H9 (cell line): Measurements from ENCODE around the gene LRRN4CL. TPM values are rescaled to one million over a fixed set of nuclear protein-coding genes. Genes with fewer than 3 reads are reported as not detected.

Source experiments
- DNase-seq: peaks from one replicate; pipeline ENCODE4 v3.0.0-alpha.2; 2017
- H2AFZ ChIP-seq: one replicate; pipeline ENCODE4 v1.6.1; 2013; ENCODE audit warnings: mild to moderate bottlenecking, low read length, control low read depth, moderate library complexity
- H2AK5ac ChIP-seq: 2 replicates; pipeline ENCODE4 v1.6.1; 2013; ENCODE audit warnings: low read length, control low read depth, mixed read lengths; ENCODE audit not compliant: insufficient read length
- H2BK120ac ChIP-seq: one replicate; pipeline ENCODE4 v1.6.1; 2013; ENCODE audit warnings: low read depth, mild to moderate bottlenecking, low read length, control low read depth, inconsistent platforms; ENCODE audit not compliant: poor library complexity, severe bottlenecking
- H2BK12ac ChIP-seq: 2 replicates; pipeline ENCODE4 v1.6.1; 2013; ENCODE audit warnings: low read length, control low read depth, mixed read lengths, low read depth; ENCODE audit not compliant: insufficient read length
- H2BK15ac ChIP-seq: 2 replicates; pipeline ENCODE4 v1.6.1; 2013; ENCODE audit warnings: low read depth, low read length, control low read depth
- H2BK20ac ChIP-seq: one replicate; pipeline ENCODE4 v1.6.1; 2013; ENCODE audit warnings: low read depth, mild to moderate bottlenecking, low read length, control low read depth, inconsistent platforms; ENCODE audit not compliant: poor library complexity, severe bottlenecking
- H2BK5ac ChIP-seq: 2 replicates; pipeline ENCODE4 v1.6.1; 2013; ENCODE audit warnings: low read length, control low read depth, mixed read lengths; ENCODE audit not compliant: insufficient read length
- H3K14ac ChIP-seq: 2 replicates; pipeline ENCODE4 v1.6.1; 2013; ENCODE audit warnings: low read length, control low read depth; ENCODE audit not compliant: insufficient read depth
- H3K18ac ChIP-seq: 2 replicates; pipeline ENCODE4 v1.6.1; 2013; ENCODE audit warnings: low read depth, mild to moderate bottlenecking, mixed read lengths, low read length, control low read depth; ENCODE audit not compliant: insufficient read length
- H3K23ac ChIP-seq: 2 replicates; pipeline ENCODE4 v1.6.1; 2013; ENCODE audit warnings: low read length, control low read depth, mixed read lengths, low read depth; ENCODE audit not compliant: insufficient read length
- H3K23me2 ChIP-seq: 2 replicates; pipeline ENCODE4 v1.6.1; 2013; ENCODE audit warnings: low read depth, mild to moderate bottlenecking, mixed read lengths, low read length, control low read depth; ENCODE audit not compliant: insufficient read length, poor library complexity, severe bottlenecking
- H3K27ac ChIP-seq: 2 replicates; pipeline ENCODE4 v1.5.1; 2013; ENCODE audit warnings: low read length, control low read depth, mixed read lengths, low read depth; ENCODE audit not compliant: insufficient read length
- H3K27me3 ChIP-seq: 2 replicates; pipeline ENCODE4 v1.6.1; 2013; ENCODE audit warnings: low read length, control low read depth, inconsistent platforms; ENCODE audit not compliant: insufficient read depth
- H3K4ac ChIP-seq: 2 replicates; pipeline ENCODE4 v1.6.1; 2013; ENCODE audit warnings: low read depth, mild to moderate bottlenecking, control low read depth, inconsistent platforms, low read length, moderate library complexity
- H3K4me1 ChIP-seq: 2 replicates; pipeline ENCODE4 v1.6.1; 2013; ENCODE audit warnings: low read length, control low read depth, inconsistent platforms; ENCODE audit not compliant: insufficient read depth
- H3K4me2 ChIP-seq: 2 replicates; pipeline ENCODE4 v1.6.1; 2013; ENCODE audit warnings: low read length, control low read depth, mixed read lengths; ENCODE audit not compliant: insufficient read length, insufficient read depth
- H3K56ac ChIP-seq: 2 replicates; pipeline ENCODE4 v1.6.1; 2013; ENCODE audit warnings: low read depth, mild to moderate bottlenecking, mixed read lengths, low read length, control low read depth; ENCODE audit not compliant: insufficient read length
- H3K79me1 ChIP-seq: 2 replicates; pipeline ENCODE4 v1.6.1; 2013; ENCODE audit warnings: low read depth, mild to moderate bottlenecking, moderate library complexity, low read length, control low read depth, inconsistent platforms; ENCODE audit not compliant: insufficient read depth, poor library complexity, severe bottlenecking
- H3K79me2 ChIP-seq: 2 replicates; pipeline ENCODE4 v1.6.1; 2013; ENCODE audit warnings: low read length, control low read depth, inconsistent platforms; ENCODE audit not compliant: insufficient read depth
- H3K9ac ChIP-seq: 2 replicates; pipeline ENCODE4 v1.6.1; 2013; ENCODE audit warnings: low read length, control low read depth, mixed read lengths; ENCODE audit not compliant: insufficient read length; ENCODE audit errors: extremely low read depth
- H3K9me3 ChIP-seq: one replicate; pipeline ENCODE4 v1.6.1; 2013; ENCODE audit warnings: low read depth, low read length, inconsistent platforms; ENCODE audit not compliant: control insufficient read depth
- H3T11ph ChIP-seq: one replicate; pipeline ENCODE4 v1.6.1; 2013; ENCODE audit warnings: mild to moderate bottlenecking, low read length, control low read depth, inconsistent platforms
- H4K20me1 ChIP-seq: one replicate; pipeline ENCODE4 v1.6.1; 2013; ENCODE audit not compliant: control insufficient read depth, insufficient read length, insufficient read depth
- H4K5ac ChIP-seq: 2 replicates; pipeline ENCODE4 v1.6.1; 2013; ENCODE audit warnings: low read depth, mild to moderate bottlenecking, mixed read lengths, low read length, control low read depth; ENCODE audit not compliant: insufficient read length
- H4K8ac ChIP-seq: replicated peaks from 2 replicates; pipeline ENCODE4 v1.6.1; 2013; ENCODE audit warnings: low read length, control low read depth, mixed read lengths, low read depth; ENCODE audit not compliant: insufficient read length
- H4K91ac ChIP-seq: 2 replicates; pipeline ENCODE4 v1.6.1; 2013; ENCODE audit warnings: low read depth, mild to moderate bottlenecking, moderate library complexity, mixed read lengths, low read length, control low read depth; ENCODE audit not compliant: insufficient read length
- H3K27ac Mint-ChIP-seq, 3 experiments: 2 replicates in 2 of 3; 3 replicates in 1 of 3; pipeline ENCODE4 v1.8.0; 2020 to 2021; ENCODE audit warnings: mixed read lengths in 3 of 3, mild to moderate bottlenecking in 1 of 3, moderate library complexity in 1 of 3
- H3K27me3 Mint-ChIP-seq: 2 replicates; pipeline ENCODE4 v1.8.0; 2021; ENCODE audit warnings: low read depth, mild to moderate bottlenecking, moderate library complexity, mixed read lengths
- H3K36me3 Mint-ChIP-seq, 3 experiments: 2 replicates in 2 of 3; 3 replicates in 1 of 3; pipeline ENCODE4 v1.8.0; 2020 to 2021; ENCODE audit warnings: low read depth in 3 of 3, mixed read lengths in 3 of 3; ENCODE audit not compliant: insufficient read depth in 1 of 3
- H3K4me1 Mint-ChIP-seq, 2 experiments: 2 replicates each; pipeline ENCODE4 v1.8.0; 2020; ENCODE audit warnings: mixed read lengths in 2 of 2
- H3K4me3 Mint-ChIP-seq, 2 experiments: 2 replicates in 1 of 2; 3 replicates in 1 of 2; pipeline ENCODE4 v1.8.0; 2020 to 2021; ENCODE audit warnings: mild to moderate bottlenecking in 2 of 2, mixed read lengths in 2 of 2, moderate library complexity in 1 of 2
- H3K9me3 Mint-ChIP-seq, 2 experiments: 2 replicates in 1 of 2; 3 replicates in 1 of 2; pipeline ENCODE4 v1.8.0; 2020; ENCODE audit warnings: mild to moderate bottlenecking in 2 of 2, mixed read lengths in 2 of 2, moderate library complexity in 1 of 2
- WGBS: extraction: QIAGEN DNeasy Blood & Tissue Kit; methylation state at CpG from one replicate; pipeline ENCODE4 v1.1.7; 2013; ENCODE audit warnings: missing lambda C conversion rate, low lambda C conversion rate, mixed read lengths; ENCODE audit not compliant: insufficient read length; ENCODE audit errors: extremely low coverage; 5-methylcytosine and 5-hydroxymethylcytosine counted together
- total RNA-seq: library from RNA; stranded (reverse); gene quantifications from 2 replicates; pipeline ENCODE4 v1.2.1, GENCODE V29; 2021
- TF ChIP-seq, protein P1 (sequence below): fragments of 200-600 bp; sonication (generic); conservative IDR thresholded peaks from 3 replicates; pipeline ENCODE4 v1.8.0; 2021; ENCODE audit warnings: antibody characterized with exemption, mild to moderate bottlenecking

Gene LRRN4CL
- total RNA-seq, 1 experiment from 2014 or later, result 0.59 TPM

DNA sequence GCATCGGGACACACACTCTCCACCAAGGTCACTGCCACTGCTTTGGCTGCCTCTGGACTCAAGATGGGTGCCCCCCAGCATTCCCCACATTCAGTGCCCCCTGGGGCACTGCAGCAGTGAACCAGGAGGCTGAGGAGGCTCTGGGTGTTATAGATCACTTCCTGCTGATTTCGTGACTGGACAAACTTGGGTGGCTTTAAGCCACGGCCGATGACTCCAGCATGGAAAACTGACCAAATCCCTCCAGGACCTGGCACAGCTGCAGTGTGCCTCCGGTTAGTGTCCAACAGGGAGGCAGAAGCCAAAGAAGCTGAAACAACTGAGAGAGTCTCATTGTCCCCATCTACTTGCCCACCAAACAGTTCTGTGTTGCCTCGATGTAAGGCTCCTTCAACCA lies 41.7 kb downstream of the LRRN4CL start:
- Mint-ChIP-seq H3K36me3 (peaks cover 14 to 44% (median 27%) of the 10 kb centered on the region in 3 experiments), H3K27ac (no peak overlapping the region), H3K9me3 (no peaks in the 10 kb centered on the region), H3K27me3 (no peaks in the 10 kb centered on the region), H3K4me1 (peaks cover 11 to 13% of the 10 kb centered on the region in 2 experiments), H3K4me3 (peak overlapping the region in 1 of 2 experiments; percentile 55; a peak in 3 of 5 replicates)
- no peaks in the 10 kb centered on the region for H3K27me3 ChIP-seq
- H2BK20ac ChIP-seq, result no peak overlapping the region
- H3K23me2 ChIP-seq, result peaks cover 9% of the 10 kb centered on the region
- H3K79me2 ChIP-seq, result peaks cover 13% of the 10 kb centered on the region; the same call in 1 of the 2 replicates
- no peak overlapping the region for H4K91ac ChIP-seq
- H2BK15ac ChIP-seq, result no peak overlapping the region
- no peak overlapping the region for H2AK5ac ChIP-seq
- no peak overlapping the region for H2BK5ac ChIP-seq
- H3K27ac ChIP-seq, result no peak overlapping the region
- no peaks in the 10 kb centered on the region for H3K9me3 ChIP-seq
- no peak for DNase-seq
- no peak overlapping the region for H3K23ac ChIP-seq
- H3K9ac ChIP-seq, result no peak overlapping the region
- H4K20me1 ChIP-seq, result no peaks in the 10 kb centered on the region
- no peaks in the 10 kb centered on the region for H3K79me1 ChIP-seq
- no peak overlapping the region for H3K14ac ChIP-seq
- H3K4me1 ChIP-seq, result peaks cover 3% of the 10 kb centered on the region; the same call in 1 of the 2 replicates
- H2AFZ ChIP-seq, result no peak overlapping the region
- no peak overlapping the region for H3K18ac ChIP-seq
- WGBS, result no CpG with 5 or more reads among the region's 6 CpGs
- H3K56ac ChIP-seq, result no peak overlapping the region
- no peak overlapping the region for H2BK12ac ChIP-seq
- no peak overlapping the region for H3K4me2 ChIP-seq
- no peak overlapping the region for H3K4ac ChIP-seq
- H4K5ac ChIP-seq, result no peak overlapping the region
- no peak overlapping the region for H4K8ac ChIP-seq
- H3T11ph ChIP-seq, result no peak overlapping the region
- H2BK120ac ChIP-seq, result no peak overlapping the region
- TF ChIP-seq, protein P1, sequence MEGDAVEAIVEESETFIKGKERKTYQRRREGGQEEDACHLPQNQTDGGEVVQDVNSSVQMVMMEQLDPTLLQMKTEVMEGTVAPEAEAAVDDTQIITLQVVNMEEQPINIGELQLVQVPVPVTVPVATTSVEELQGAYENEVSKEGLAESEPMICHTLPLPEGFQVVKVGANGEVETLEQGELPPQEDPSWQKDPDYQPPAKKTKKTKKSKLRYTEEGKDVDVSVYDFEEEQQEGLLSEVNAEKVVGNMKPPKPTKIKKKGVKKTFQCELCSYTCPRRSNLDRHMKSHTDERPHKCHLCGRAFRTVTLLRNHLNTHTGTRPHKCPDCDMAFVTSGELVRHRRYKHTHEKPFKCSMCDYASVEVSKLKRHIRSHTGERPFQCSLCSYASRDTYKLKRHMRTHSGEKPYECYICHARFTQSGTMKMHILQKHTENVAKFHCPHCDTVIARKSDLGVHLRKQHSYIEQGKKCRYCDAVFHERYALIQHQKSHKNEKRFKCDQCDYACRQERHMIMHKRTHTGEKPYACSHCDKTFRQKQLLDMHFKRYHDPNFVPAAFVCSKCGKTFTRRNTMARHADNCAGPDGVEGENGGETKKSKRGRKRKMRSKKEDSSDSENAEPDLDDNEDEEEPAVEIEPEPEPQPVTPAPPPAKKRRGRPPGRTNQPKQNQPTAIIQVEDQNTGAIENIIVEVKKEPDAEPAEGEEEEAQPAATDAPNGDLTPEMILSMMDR, result no peak
